NK-92 treated with Interleukin-12 subunit alpha and Interleukin-12 subunit beta, amount 100 ng/mL, for 24 hours (cell line): ENCODE data around the gene ANKFY1.
"Not testable (repeated sequence)": the region's sequence is repeated elsewhere in the genome, so short reads cannot be mapped to it uniquely, and the experiment has no call there.

Experiments
- DNase-seq: peaks from one replicate; lab custom pipeline; 2025; lab: John Stamatoyannopoulos, UW

Gene ANKFY1

GRCh38 chr17:4215882-4216570 lies 47.8 kb downstream of the ANKFY1 start:
- no peak for DNase-seq

GRCh38 chr17:4214157-4214556 lies 49.6 kb downstream of the ANKFY1 start:
- DNase-seq: no peak

GRCh38 chr17:4209611-4210010 lies 54.2 kb downstream of the ANKFY1 start:
- DNase-seq: no peak

GRCh38 chr17:4208238-4208637 lies 55.5 kb downstream of the ANKFY1 start:
- no peak for DNase-seq

- no peak for DNase-seq
Observed at GRCh38 chr17:4206962-4207361, 56.8 kb downstream of the ANKFY1 start.

- no peak for DNase-seq
Observed at GRCh38 chr17:4205917-4206316, 57.9 kb downstream of the ANKFY1 start.

GRCh38 chr17:4204710-4205173 lies 59.0 kb downstream of the ANKFY1 start:
- DNase-seq: no peak

- DNase-seq: no peak
Observed at GRCh38 chr17:4204190-4204589, 59.6 kb downstream of the ANKFY1 start.

- no peak for DNase-seq
Observed at GRCh38 chr17:4201226-4201625, 62.6 kb downstream of the ANKFY1 start.

- no peak for DNase-seq
Observed at GRCh38 chr17:4199818-4200402, 63.9 kb downstream of the ANKFY1 start.

GRCh38 chr17:4198995-4199394 lies 64.8 kb downstream of the ANKFY1 start:
- DNase-seq: no peak

GRCh38 chr17:4195306-4195705 lies 68.5 kb downstream of the ANKFY1 start:
- DNase-seq: no peak

- DNase-seq: no peak
Observed at GRCh38 chr17:4194796-4195195, 69.0 kb downstream of the ANKFY1 start.

- DNase-seq: not testable (repeated sequence)
Observed at GRCh38 chr17:4190791-4191190, 73.0 kb downstream of the ANKFY1 start.

GRCh38 chr17:4189280-4189679 lies 74.5 kb downstream of the ANKFY1 start:
- no peak for DNase-seq

GRCh38 chr17:4188076-4188475 lies 75.7 kb downstream of the ANKFY1 start:
- DNase-seq: no peak

- DNase-seq: no peak
Observed at GRCh38 chr17:4187076-4187475, 76.7 kb downstream of the ANKFY1 start.

- DNase-seq: no peak
Observed at GRCh38 chr17:4186357-4186881, 77.4 kb downstream of the ANKFY1 start.

- no peak for DNase-seq
Observed at GRCh38 chr17:4185656-4186055, 78.1 kb downstream of the ANKFY1 start.

- DNase-seq: no peak
Observed at GRCh38 chr17:4184811-4185210, 79.0 kb downstream of the ANKFY1 start.

- DNase-seq: no peak
Observed at GRCh38 chr17:4182043-4182442, 81.7 kb downstream of the ANKFY1 start.

GRCh38 chr17:4180791-4181190 lies 83.0 kb downstream of the ANKFY1 start:
- DNase-seq: no peak

- DNase-seq: no peak
Observed at GRCh38 chr17:4179071-4179470, 84.7 kb downstream of the ANKFY1 start.

- no peak for DNase-seq
Observed at GRCh38 chr17:4178651-4179050, 85.1 kb downstream of the ANKFY1 start.
